ENCODE results near the gene AKAP6.

The AKAP6 gene

DNA sequence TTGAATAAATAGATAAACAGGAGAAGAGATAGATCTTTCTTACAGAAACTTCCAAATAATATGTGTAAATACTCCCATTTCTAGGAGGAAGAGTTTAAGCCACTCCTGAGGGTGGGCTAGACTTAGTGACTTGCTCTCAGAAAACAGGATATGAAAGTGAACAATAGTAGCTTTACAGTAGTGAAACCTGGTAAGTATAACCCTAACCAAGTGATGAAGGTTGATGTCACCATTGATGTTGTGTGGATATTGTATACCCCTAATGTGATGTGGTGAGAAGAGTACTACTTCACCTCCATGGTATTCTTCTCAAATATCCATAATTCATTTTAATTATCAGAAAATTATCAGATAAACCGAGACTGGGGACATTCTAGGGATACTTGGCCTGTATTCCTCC lies 20.9 kb downstream of the AKAP6 start:
- H3K27ac ChIP-seq (ENCODE audit: low read depth, low read length, severe bottlenecking), result no peak overlapping the region
- no CpG with 5 or more reads among the region's 1 CpG for WGBS, 2 experiments (ENCODE audit: insufficient coverage in 2 of 2)
- no peaks in the 10 kb centered on the region for H3K36me3 ChIP-seq (ENCODE audit: control insufficient read depth, insufficient read depth, low read length)

DNA sequence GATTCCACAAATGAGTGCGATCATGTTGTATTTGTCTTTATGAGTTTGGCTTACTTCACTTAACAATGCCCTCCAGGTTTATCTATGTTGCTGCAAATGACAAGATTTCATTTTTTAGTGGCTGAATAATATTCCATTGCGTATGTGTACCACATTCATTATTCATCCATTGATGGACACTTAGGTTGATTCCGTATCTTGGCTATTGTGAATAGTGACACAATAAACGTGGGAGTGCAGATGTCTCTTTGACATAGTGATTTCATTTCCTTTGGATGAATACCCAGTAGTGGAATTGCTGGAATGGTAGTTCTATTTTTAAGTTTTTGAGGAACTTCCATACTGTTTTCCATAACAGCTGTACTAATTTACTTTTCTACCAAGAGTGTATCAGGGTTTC lies 23.5 kb downstream of the AKAP6 start:
- Histone ChIP-seq H3K36me3 (ENCODE audit: control insufficient read depth, insufficient read depth, low read length) (no peaks in the 10 kb centered on the region), H3K4me3 (ENCODE audit: extremely low read depth, insufficient read depth, low read length, poor library complexity, severe bottlenecking) (no peak overlapping the region), H3K27ac (ENCODE audit: low read depth, low read length, severe bottlenecking) (no peak overlapping the region), H3K9me3 (ENCODE audit: control insufficient read depth, low read length) (no peaks in the 10 kb centered on the region), H3K4me1 (ENCODE audit: control insufficient read depth, insufficient read depth, low read length, poor library complexity, severe bottlenecking) (no peaks in the 10 kb centered on the region)
- WGBS, 2 experiments (ENCODE audit: insufficient coverage in 2 of 2), result 89 to 100% methylated on average over 1 to 2 of the region's 4 CpGs

More for the DNA sequence above, 20.9 kb downstream of the AKAP6 start:
- no peak overlapping the region for H3K4me3 ChIP-seq (ENCODE audit: extremely low read depth, insufficient read depth, low read length, poor library complexity, severe bottlenecking)
- peaks cover 8% of the 10 kb centered on the region for H3K4me1 ChIP-seq (ENCODE audit: control insufficient read depth, insufficient read depth, low read length, poor library complexity, severe bottlenecking)
- H3K9me3 ChIP-seq (ENCODE audit: control insufficient read depth, low read length), result no peaks in the 10 kb centered on the region

DNA sequence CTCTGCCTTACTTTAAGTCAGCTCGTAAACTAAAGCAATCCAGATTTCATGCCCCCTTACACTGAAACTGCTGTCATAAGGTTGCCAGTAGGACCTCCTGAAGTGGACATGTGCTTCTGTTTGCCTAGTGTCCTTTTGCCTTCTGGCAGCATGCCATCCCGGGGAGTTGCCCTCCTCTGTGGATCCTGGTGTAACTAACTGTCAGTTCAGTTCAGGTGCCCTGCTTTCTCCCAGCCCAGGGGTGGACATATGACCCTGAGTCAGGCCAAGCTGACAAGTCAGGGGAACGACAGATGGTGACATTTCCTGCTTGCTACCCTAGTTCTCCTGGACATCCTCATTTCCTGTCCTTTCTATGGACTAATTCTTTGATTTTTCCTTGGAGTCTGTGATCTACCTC lies 25.6 kb downstream of the AKAP6 start:
- WGBS, 2 experiments (ENCODE audit: insufficient coverage in 2 of 2), result 89 to 96% methylated on average over 3 of the region's 3 CpGs
- H3K27ac ChIP-seq (ENCODE audit: low read depth, low read length, severe bottlenecking), result no peak overlapping the region
- no peaks in the 10 kb centered on the region for H3K9me3 ChIP-seq (ENCODE audit: control insufficient read depth, low read length)

GRCh38 chr14:32358781-32359180 lies 29.7 kb downstream of the AKAP6 start:
- no peaks in the 10 kb centered on the region for H3K9me3 ChIP-seq (ENCODE audit: control insufficient read depth, low read length)
- 60 to 80% methylated on average over 1 of the region's 3 CpGs for WGBS, 2 experiments (ENCODE audit: insufficient coverage in 2 of 2)
- no peaks in the 10 kb centered on the region for H3K4me1 ChIP-seq (ENCODE audit: control insufficient read depth, insufficient read depth, low read length, poor library complexity, severe bottlenecking)
- no peaks in the 10 kb centered on the region for H3K36me3 ChIP-seq (ENCODE audit: control insufficient read depth, insufficient read depth, low read length)
- no peak overlapping the region for H3K4me3 ChIP-seq (ENCODE audit: extremely low read depth, insufficient read depth, low read length, poor library complexity, severe bottlenecking)
- H3K27ac ChIP-seq (ENCODE audit: low read depth, low read length, severe bottlenecking), result no peak overlapping the region

More for the DNA sequence above, 25.6 kb downstream of the AKAP6 start:
- Histone ChIP-seq H3K4me3 (ENCODE audit: extremely low read depth, insufficient read depth, low read length, poor library complexity, severe bottlenecking) (no peak overlapping the region), H3K36me3 (ENCODE audit: control insufficient read depth, insufficient read depth, low read length) (no peaks in the 10 kb centered on the region), H3K4me1 (ENCODE audit: control insufficient read depth, insufficient read depth, low read length, poor library complexity, severe bottlenecking) (no peaks in the 10 kb centered on the region)

DNA sequence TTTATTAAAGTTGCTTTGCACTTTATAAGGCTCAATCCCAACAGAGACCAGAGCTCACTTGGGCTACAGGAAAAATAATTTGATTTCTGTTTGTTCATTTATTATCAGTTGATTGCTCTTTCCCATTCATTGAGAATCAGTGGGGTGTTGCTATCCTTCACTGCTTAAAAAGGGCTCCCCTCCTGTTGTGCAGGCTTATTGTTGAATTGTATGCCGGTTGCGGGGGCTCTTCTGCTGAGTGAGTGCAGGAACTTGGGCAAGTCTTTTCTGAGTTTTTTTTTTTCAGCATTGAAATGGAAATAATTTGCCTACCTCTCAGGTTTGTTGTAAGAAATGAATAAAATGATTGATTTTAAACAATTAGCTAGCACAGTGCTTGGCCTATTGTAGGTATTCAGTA lies 32.6 kb downstream of the AKAP6 start:
- H3K4me1 ChIP-seq (ENCODE audit: control insufficient read depth, insufficient read depth, low read length, poor library complexity, severe bottlenecking), result peaks cover 12% of the 10 kb centered on the region
- no peaks in the 10 kb centered on the region for H3K36me3 ChIP-seq (ENCODE audit: control insufficient read depth, insufficient read depth, low read length)
- H3K9me3 ChIP-seq (ENCODE audit: control insufficient read depth, low read length), result no peaks in the 10 kb centered on the region
- WGBS, 2 experiments (ENCODE audit: insufficient coverage in 2 of 2), result 83% methylated on average over 2 of the region's 2 CpGs; no CpG with 5 or more reads in 1 of the 2 experiments
- H3K27ac ChIP-seq (ENCODE audit: low read depth, low read length, severe bottlenecking), result no peak overlapping the region
- H3K4me3 ChIP-seq (ENCODE audit: extremely low read depth, insufficient read depth, low read length, poor library complexity, severe bottlenecking), result no peak overlapping the region

DNA sequence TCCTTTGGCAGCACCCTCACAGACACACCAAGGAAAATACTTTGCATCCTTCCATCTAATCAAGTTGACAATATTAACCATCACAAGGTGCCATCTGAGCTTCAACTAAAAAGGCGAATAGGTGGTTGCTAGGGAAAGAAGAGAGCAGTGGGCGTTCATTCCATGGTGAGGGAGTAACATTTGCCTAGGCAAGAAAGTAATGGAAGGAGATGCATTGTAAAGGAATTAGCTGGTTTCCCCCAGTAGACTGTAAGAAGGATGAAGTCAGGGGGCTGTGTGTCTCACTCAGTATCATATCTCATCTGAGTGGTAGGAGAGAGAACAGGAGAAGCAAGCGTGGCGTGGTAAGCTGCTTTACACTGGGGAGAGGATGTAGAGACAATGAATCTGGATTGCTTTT lies 34.7 kb downstream of the AKAP6 start:
- peaks cover 31% of the 10 kb centered on the region for H3K4me1 ChIP-seq (ENCODE audit: control insufficient read depth, insufficient read depth, low read length, poor library complexity, severe bottlenecking)
- H3K9me3 ChIP-seq (ENCODE audit: control insufficient read depth, low read length), result no peaks in the 10 kb centered on the region
- no peaks in the 10 kb centered on the region for H3K36me3 ChIP-seq (ENCODE audit: control insufficient read depth, insufficient read depth, low read length)
- no peak overlapping the region for H3K4me3 ChIP-seq (ENCODE audit: extremely low read depth, insufficient read depth, low read length, poor library complexity, severe bottlenecking)
- H3K27ac ChIP-seq (ENCODE audit: low read depth, low read length, severe bottlenecking), result no peak overlapping the region
- 85 to 100% methylated on average over 3 of the region's 4 CpGs for WGBS, 2 experiments (ENCODE audit: insufficient coverage in 2 of 2)

GRCh38 chr14:32364941-32365340 lies 35.8 kb downstream of the AKAP6 start:
- H3K27ac ChIP-seq (ENCODE audit: low read depth, low read length, severe bottlenecking), result no peak overlapping the region
- H3K9me3 ChIP-seq (ENCODE audit: control insufficient read depth, low read length), result no peaks in the 10 kb centered on the region
- no peaks in the 10 kb centered on the region for H3K36me3 ChIP-seq (ENCODE audit: control insufficient read depth, insufficient read depth, low read length)
- 100% methylated on average over 1 of the region's 1 CpG; no CpG with 5 or more reads in 1 of the 2 experiments for WGBS, 2 experiments (ENCODE audit: insufficient coverage in 2 of 2)
- peaks cover 40% of the 10 kb centered on the region for H3K4me1 ChIP-seq (ENCODE audit: control insufficient read depth, insufficient read depth, low read length, poor library complexity, severe bottlenecking)
- no peak overlapping the region for H3K4me3 ChIP-seq (ENCODE audit: extremely low read depth, insufficient read depth, low read length, poor library complexity, severe bottlenecking)

- Histone ChIP-seq H3K4me1 (ENCODE audit: control insufficient read depth, insufficient read depth, low read length, poor library complexity, severe bottlenecking) (peaks cover 52% of the 10 kb centered on the region), H3K4me3 (ENCODE audit: extremely low read depth, insufficient read depth, low read length, poor library complexity, severe bottlenecking) (no peak overlapping the region), H3K9me3 (ENCODE audit: control insufficient read depth, low read length) (no peaks in the 10 kb centered on the region), H3K27ac (ENCODE audit: low read depth, low read length, severe bottlenecking) (no peak overlapping the region), H3K36me3 (ENCODE audit: control insufficient read depth, insufficient read depth, low read length) (no peaks in the 10 kb centered on the region)
Measured at GRCh38 chr14:32366256-32366879, 37.3 kb downstream of the AKAP6 start.

- Histone ChIP-seq H3K4me1 (ENCODE audit: control insufficient read depth, insufficient read depth, low read length, poor library complexity, severe bottlenecking) (peaks cover 52% of the 10 kb centered on the region), H3K9me3 (ENCODE audit: control insufficient read depth, low read length) (no peaks in the 10 kb centered on the region), H3K4me3 (ENCODE audit: extremely low read depth, insufficient read depth, low read length, poor library complexity, severe bottlenecking) (no peak overlapping the region), H3K27ac (ENCODE audit: low read depth, low read length, severe bottlenecking) (no peak overlapping the region), H3K36me3 (ENCODE audit: control insufficient read depth, insufficient read depth, low read length) (no peaks in the 10 kb centered on the region)
- WGBS, 2 experiments (ENCODE audit: insufficient coverage in 2 of 2), result 80% methylated on average over 1 to 2 of the region's 4 CpGs
Measured at GRCh38 chr14:32366986-32367385, 37.9 kb downstream of the AKAP6 start.

GRCh38 chr14:32367516-32367915 lies 38.4 kb downstream of the AKAP6 start:
- H3K4me1 ChIP-seq (ENCODE audit: control insufficient read depth, insufficient read depth, low read length, poor library complexity, severe bottlenecking), result peaks cover 52% of the 10 kb centered on the region
- H3K36me3 ChIP-seq (ENCODE audit: control insufficient read depth, insufficient read depth, low read length), result no peaks in the 10 kb centered on the region
- H3K4me3 ChIP-seq (ENCODE audit: extremely low read depth, insufficient read depth, low read length, poor library complexity, severe bottlenecking), result no peak overlapping the region
- no peaks in the 10 kb centered on the region for H3K9me3 ChIP-seq (ENCODE audit: control insufficient read depth, low read length)
- no peak overlapping the region for H3K27ac ChIP-seq (ENCODE audit: low read depth, low read length, severe bottlenecking)

DNA sequence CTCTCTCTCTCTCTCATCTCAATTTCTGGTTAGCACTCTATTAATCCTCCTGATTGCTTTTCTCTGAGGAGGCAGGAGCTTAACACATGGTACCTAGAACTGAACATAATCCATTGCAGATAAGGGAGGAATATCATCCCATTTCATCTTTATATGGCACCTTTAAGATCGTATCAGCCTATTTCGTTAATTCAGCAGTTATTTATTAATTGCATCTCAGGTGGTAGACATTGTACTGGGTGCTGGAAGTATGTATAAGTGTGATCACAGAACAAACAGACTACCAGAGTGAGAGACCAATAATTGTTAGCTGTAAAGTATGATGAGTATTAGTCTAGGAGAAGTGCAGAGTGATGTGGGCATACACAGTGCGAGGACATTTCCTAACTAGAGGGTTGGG lies 39.0 kb downstream of the AKAP6 start:
- no peak overlapping the region for H3K27ac ChIP-seq (ENCODE audit: low read depth, low read length, severe bottlenecking)
- H3K4me1 ChIP-seq (ENCODE audit: control insufficient read depth, insufficient read depth, low read length, poor library complexity, severe bottlenecking), result peaks cover 52% of the 10 kb centered on the region
- no peak overlapping the region for H3K4me3 ChIP-seq (ENCODE audit: extremely low read depth, insufficient read depth, low read length, poor library complexity, severe bottlenecking)
- H3K36me3 ChIP-seq (ENCODE audit: control insufficient read depth, insufficient read depth, low read length), result no peaks in the 10 kb centered on the region
- 93 to 94% methylated on average over 1 to 3 of the region's 3 CpGs for WGBS, 2 experiments (ENCODE audit: insufficient coverage in 2 of 2)
- H3K9me3 ChIP-seq (ENCODE audit: control insufficient read depth, low read length), result no peaks in the 10 kb centered on the region

All from mesodermal cell (in vitro differentiated cells).